ENCODE data around the gene IRX3. TPM values are rescaled to one million over a fixed set of nuclear protein-coding genes. Genes with fewer than 3 reads are reported as not detected.

Gene IRX3
- total and polyA plus RNA-seq, 2 experiments from 2014 or later = 6.4 to 15.6 TPM

DNA sequence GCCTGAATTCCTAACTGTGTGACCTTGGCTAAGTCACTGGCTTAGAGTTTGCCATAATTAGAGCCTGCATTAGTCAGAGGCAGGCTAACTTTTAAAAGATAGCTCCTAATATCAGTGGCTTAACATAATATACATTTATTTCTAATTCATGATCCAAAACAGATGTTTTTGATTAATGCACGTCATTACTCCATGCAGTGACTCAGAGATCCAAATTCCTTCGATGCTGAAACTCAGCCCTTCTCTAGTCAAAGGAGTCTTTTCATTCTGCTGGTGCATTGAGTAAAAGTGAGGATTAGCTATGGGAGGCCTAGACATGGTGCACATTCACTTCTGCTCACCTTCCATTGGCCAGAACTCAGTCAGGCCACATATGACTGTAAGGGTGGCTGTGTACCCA, 49.8 kb downstream of the IRX3 start:
- H3K27ac ChIP-seq = peak overlapping the region; percentile 31; the same call in 1 of the 2 replicates
- H3K9me2 ChIP-seq (ENCODE audit: insufficient read depth) = no peaks in the 10 kb centered on the region
- TF ChIP-seq EZH2 (IDR thresholded peaks at IDR 0.05; ENCODE audit: insufficient read depth, poor library complexity, severe bottlenecking) (no peak), EZH2phosphoT487 (IDR thresholded peaks at IDR 0.05; ENCODE audit: insufficient read depth, low read depth) (no peak)
- no peak overlapping the region for H3K4me3 ChIP-seq
- 0 out of 2 replicates have a peak, but pooled peaks cover 6% of the 10 kb centered on the region for H3K4me1 ChIP-seq (ENCODE audit: insufficient read depth)
- no peaks in the 10 kb centered on the region for H3K9me3 ChIP-seq (ENCODE audit: low read depth)
- peak; percentile 85 for DNase-seq
- H3K4me2 ChIP-seq (ENCODE audit: unreplicated experiment) = no peak overlapping the region
- no peaks in the 10 kb centered on the region for H3K79me2 ChIP-seq (ENCODE audit: insufficient read depth)
- peaks cover 11% of the 10 kb centered on the region for H3F3A ChIP-seq (ENCODE audit: insufficient read depth)
- in situ Hi-C loops (cut with MboI) = no loop called here
- no peaks in the 10 kb centered on the region for H4K20me1 ChIP-seq (ENCODE audit: insufficient read depth)
- H3K9ac ChIP-seq = no peak overlapping the region
- 0 to 1% methylated on average over 2 of the region's 2 CpGs for WGBS, 2 experiments (ENCODE audit: low coverage in 1 of 2, low lambda C conversion rate in 2 of 2, missing lambda C conversion rate in 2 of 2)
- no peaks in the 10 kb centered on the region for H3K36me3 ChIP-seq (ENCODE audit: low read depth)
- peaks cover 8% of the 10 kb centered on the region for H3K27me3 ChIP-seq (replicated peaks; ENCODE audit: insufficient read depth)
- no peak overlapping the region for H2AFZ ChIP-seq

DNA sequence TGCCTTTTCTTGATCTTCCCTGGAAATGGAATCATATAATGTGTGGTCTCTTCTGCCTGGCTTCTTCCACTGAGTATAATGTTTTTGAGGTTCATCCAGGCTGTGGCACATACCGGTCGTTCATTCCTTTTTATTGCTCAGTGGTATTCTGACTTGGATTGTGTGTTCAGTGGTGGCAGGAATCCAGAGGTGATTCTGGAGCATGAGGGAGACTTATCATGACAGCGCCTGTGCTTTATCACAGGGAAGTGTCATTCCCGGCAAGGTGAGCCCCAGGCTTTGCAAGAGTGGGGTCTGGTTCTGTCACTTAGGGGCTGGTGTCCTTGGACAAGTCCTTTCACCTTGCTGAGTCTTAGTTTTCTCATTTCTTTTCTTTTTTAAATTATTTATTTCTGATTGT, 53.0 kb downstream of the IRX3 start:
- H3K9me2 ChIP-seq (ENCODE audit: insufficient read depth) = no peaks in the 10 kb centered on the region
- H3F3A ChIP-seq (ENCODE audit: insufficient read depth) = peaks cover 11% of the 10 kb centered on the region
- peaks cover 19% of the 10 kb centered on the region for H3K27me3 ChIP-seq (replicated peaks; ENCODE audit: insufficient read depth)
- H4K20me1 ChIP-seq (ENCODE audit: insufficient read depth) = no peaks in the 10 kb centered on the region
- no peak for DNase-seq
- H2AFZ ChIP-seq = no peak overlapping the region
- no peak overlapping the region for H3K4me3 ChIP-seq
- 91 to 93% methylated on average over 4 of the region's 4 CpGs for WGBS, 2 experiments (ENCODE audit: low coverage in 1 of 2, low lambda C conversion rate in 2 of 2, missing lambda C conversion rate in 2 of 2)
- no peak for TF ChIP-seq EZH2 (IDR thresholded peaks at IDR 0.05; ENCODE audit: insufficient read depth, poor library complexity, severe bottlenecking)
- TF ChIP-seq EZH2phosphoT487 (IDR thresholded peaks at IDR 0.05; ENCODE audit: insufficient read depth, low read depth) = no peak
- no peaks in the 10 kb centered on the region for H3K36me3 ChIP-seq (ENCODE audit: low read depth)
- no peaks in the 10 kb centered on the region for H3K9me3 ChIP-seq (ENCODE audit: low read depth)
- in situ Hi-C loops (cut with MboI) = no loop called here
- no peaks in the 10 kb centered on the region for H3K79me2 ChIP-seq (ENCODE audit: insufficient read depth)
- no peaks in the 10 kb centered on the region for H3K4me1 ChIP-seq (ENCODE audit: insufficient read depth)
- no peak overlapping the region for H3K27ac ChIP-seq
- H3K4me2 ChIP-seq (ENCODE audit: unreplicated experiment) = no peak overlapping the region
- H3K9ac ChIP-seq = no peak overlapping the region
